Measurements from ENCODE around the gene SCYGR3.

DNA sequence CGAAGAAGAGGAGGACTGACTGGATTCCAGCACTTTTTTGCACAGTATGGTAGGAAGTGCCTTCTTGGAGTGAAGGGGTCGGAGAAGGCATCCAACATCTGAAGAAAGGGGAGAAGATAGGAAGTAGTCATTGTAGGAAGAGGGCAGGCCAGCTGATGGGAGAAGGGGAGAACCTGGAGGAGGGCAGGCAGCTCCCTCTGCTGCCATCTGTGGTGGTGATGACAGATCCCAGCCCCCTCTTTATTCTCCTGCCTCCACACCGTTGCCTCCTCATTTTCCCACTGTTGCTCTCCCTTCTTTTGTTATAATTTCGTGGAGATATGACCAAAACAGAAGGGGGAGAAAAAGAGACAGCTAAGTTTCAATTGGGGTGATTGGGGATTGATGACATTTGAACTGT is 18.8 kb downstream of the SCYGR3 start:
- no peak for TF ChIP-seq CTCF (conservative IDR thresholded peaks at IDR 0.05; ENCODE audit: low read depth, low read length)
- no peak for TF ChIP-seq EZH2phosphoT487 (IDR thresholded peaks at IDR 0.05; ENCODE audit: borderline replicate concordance, low read length)

All from PC-3 (cell line).